Parathyroid adenoma (tissue), 2 donors: ENCODE results near the gene TSHZ2.

ENCODE experiments used
- H2AFZ ChIP-seq: fragments of 300-600 bp; sonication (generic); one replicate; pipeline ENCODE4 v1.7.0; 2017; ENCODE audit warnings: antibody characterized with exemption, mild to moderate bottlenecking
- H3K27ac ChIP-seq: fragments of 300-600 bp; sonication (generic); one replicate; pipeline ENCODE4 v1.7.0; 2017
- H3K27me3 ChIP-seq: fragments of 300-600 bp; sonication (generic); one replicate; pipeline ENCODE4 v1.7.0; 2017; ENCODE audit warnings: low read length; ENCODE audit not compliant: control insufficient read depth, insufficient read depth
- H3K36me3 ChIP-seq: fragments of 300-600 bp; sonication (generic); one replicate; pipeline ENCODE4 v1.7.0; 2017; ENCODE audit warnings: low read length; ENCODE audit not compliant: control insufficient read depth, insufficient read depth
- H3K4me1 ChIP-seq: fragments of 300-600 bp; sonication (generic); one replicate; pipeline ENCODE4 v1.7.0; 2017; ENCODE audit warnings: control low read depth
- H3K4me2 ChIP-seq: fragments of 300-600 bp; sonication (generic); one replicate; pipeline ENCODE4 v1.7.0; 2017; ENCODE audit warnings: low read length
- H3K4me3 ChIP-seq: fragments of 300-600 bp; sonication (generic); one replicate; pipeline ENCODE4 v1.7.0; 2017; ENCODE audit warnings: low read depth, low read length
- H3K79me2 ChIP-seq: fragments of 300-600 bp; sonication (generic); one replicate; pipeline ENCODE4 v1.7.0; 2017; ENCODE audit warnings: control low read depth
- H3K9ac ChIP-seq: fragments of 300-600 bp; sonication (generic); one replicate; pipeline ENCODE4 v1.7.0; 2017; ENCODE audit warnings: mild to moderate bottlenecking
- H3K9me3 ChIP-seq: fragments of 300-600 bp; sonication (generic); one replicate; pipeline ENCODE4 v1.7.0; 2017; ENCODE audit warnings: low read length; ENCODE audit not compliant: control insufficient read depth
- TF ChIP-seq, protein P1 (sequence below): fragments of 300-600 bp; sonication (generic); IDR thresholded peaks from one replicate; pipeline ENCODE4 v1.7.0; 2017; ENCODE audit warnings: antibody characterized with exemption, mild to moderate bottlenecking
- donor health status: primary hyperparathyroidism.

The TSHZ2 gene

DNA sequence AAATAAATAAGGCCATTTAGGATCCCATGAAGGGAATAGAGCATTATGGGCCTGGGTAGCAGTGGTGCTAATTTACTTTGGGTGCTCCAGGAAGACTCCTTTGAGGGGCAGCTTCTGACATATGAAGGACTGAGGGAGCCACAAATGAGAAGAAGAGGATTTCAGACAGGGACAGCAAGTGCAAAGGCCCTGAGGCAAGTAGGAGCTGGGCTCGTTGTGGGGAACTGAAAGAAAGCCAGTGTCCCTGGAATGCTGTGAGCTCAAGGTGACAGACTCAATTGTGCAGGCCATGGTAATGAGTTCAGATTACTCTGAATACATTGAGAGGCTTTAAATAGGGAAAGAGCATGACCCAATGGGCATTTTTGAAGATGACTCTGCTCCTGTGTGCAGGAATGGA, 307.6 kb downstream of the TSHZ2 start:
- H3K27me3 ChIP-seq: no peaks in the 10 kb centered on the region
- no peak overlapping the region for H3K4me2 ChIP-seq
- no peak overlapping the region for H3K9ac ChIP-seq
- no peaks in the 10 kb centered on the region for H3K9me3 ChIP-seq
- H3K36me3 ChIP-seq: no peaks in the 10 kb centered on the region
- no peak overlapping the region for H2AFZ ChIP-seq
- H3K4me1 ChIP-seq: no peaks in the 10 kb centered on the region
- no peak overlapping the region for H3K27ac ChIP-seq
- H3K79me2 ChIP-seq: no peaks in the 10 kb centered on the region
- H3K4me3 ChIP-seq: no peak overlapping the region
- TF ChIP-seq, protein P1, sequence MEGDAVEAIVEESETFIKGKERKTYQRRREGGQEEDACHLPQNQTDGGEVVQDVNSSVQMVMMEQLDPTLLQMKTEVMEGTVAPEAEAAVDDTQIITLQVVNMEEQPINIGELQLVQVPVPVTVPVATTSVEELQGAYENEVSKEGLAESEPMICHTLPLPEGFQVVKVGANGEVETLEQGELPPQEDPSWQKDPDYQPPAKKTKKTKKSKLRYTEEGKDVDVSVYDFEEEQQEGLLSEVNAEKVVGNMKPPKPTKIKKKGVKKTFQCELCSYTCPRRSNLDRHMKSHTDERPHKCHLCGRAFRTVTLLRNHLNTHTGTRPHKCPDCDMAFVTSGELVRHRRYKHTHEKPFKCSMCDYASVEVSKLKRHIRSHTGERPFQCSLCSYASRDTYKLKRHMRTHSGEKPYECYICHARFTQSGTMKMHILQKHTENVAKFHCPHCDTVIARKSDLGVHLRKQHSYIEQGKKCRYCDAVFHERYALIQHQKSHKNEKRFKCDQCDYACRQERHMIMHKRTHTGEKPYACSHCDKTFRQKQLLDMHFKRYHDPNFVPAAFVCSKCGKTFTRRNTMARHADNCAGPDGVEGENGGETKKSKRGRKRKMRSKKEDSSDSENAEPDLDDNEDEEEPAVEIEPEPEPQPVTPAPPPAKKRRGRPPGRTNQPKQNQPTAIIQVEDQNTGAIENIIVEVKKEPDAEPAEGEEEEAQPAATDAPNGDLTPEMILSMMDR: no peak

DNA sequence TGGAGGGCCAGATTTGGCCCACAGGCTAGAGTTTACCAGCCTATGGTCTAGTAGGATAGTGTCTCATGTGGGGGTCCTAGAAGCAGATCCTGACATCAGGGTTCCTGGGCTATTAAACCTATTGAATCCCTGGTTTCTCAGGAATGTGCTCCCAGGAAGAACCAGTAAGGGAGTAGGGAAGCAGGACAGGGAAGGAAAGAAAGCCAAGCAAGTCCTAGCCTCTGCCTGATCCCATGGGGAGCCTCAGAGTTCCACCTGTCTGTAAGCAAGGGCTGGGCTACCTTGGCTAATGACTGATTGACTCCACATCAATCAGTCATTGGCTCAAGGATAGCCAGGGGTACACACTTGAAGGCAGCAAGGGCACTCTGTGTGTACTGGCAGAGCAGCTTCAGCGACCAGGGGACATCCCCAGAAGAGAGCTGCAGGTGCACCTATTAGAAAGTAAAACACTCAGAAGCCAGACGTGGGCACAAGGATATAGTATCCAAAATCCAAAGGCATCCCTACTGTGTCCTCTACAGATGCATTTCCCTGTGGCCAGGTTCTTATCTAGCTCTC, 309.5 kb downstream of the TSHZ2 start:
- no peaks in the 10 kb centered on the region for H3K27me3 ChIP-seq

DNA sequence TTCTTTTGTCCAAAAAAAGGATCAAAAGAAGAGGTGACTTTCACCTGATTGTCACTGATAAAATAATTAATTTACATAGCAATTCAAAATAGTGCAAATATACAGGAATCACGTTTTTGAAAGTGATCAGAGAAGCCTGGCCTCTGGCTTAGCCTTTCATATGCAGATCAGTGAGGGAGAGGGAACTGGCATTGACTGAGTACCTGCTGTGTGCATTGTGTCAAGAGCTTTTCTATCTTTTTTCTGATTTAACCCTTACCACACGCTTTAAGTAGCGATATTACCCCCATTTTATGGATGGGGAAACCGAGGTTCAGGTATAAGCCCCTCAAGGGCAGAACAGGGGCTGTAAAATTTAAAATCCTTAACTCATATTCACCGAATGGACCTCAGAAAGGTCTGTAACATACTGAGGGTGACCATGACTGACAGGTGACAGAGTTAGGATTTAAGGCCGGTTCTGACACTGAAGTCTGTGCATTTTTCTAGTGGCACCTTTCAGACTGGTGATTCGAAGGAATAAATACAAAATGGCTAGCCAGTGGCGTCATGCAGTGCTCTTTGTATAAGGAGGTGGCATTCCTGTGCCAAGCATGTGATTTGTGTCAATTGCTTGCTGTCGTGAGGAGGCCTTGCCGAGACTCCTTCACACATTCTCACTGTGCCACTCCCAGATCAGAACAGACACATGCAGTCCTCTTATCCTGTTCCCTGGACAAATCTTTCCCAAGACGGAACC, 310.2 kb downstream of the TSHZ2 start:
- H3K9ac ChIP-seq: no peak overlapping the region
- no peaks in the 10 kb centered on the region for H3K36me3 ChIP-seq
- H3K4me3 ChIP-seq: no peak overlapping the region
- no peaks in the 10 kb centered on the region for H3K4me1 ChIP-seq
- H3K4me2 ChIP-seq: no peak overlapping the region
- H3K27me3 ChIP-seq: no peaks in the 10 kb centered on the region
- H3K9me3 ChIP-seq: no peaks in the 10 kb centered on the region
- TF ChIP-seq, protein P1: no peak
- no peaks in the 10 kb centered on the region for H3K79me2 ChIP-seq
- H2AFZ ChIP-seq: no peak overlapping the region
- no peak overlapping the region for H3K27ac ChIP-seq

More for the DNA sequence above, 309.5 kb downstream of the TSHZ2 start:
- no peaks in the 10 kb centered on the region for H3K9me3 ChIP-seq
- no peak overlapping the region for H3K4me3 ChIP-seq
- TF ChIP-seq, protein P1: no peak
- no peak overlapping the region for H3K9ac ChIP-seq
- H3K79me2 ChIP-seq: no peaks in the 10 kb centered on the region
- H2AFZ ChIP-seq: no peak overlapping the region
- H3K36me3 ChIP-seq: no peaks in the 10 kb centered on the region
- H3K27ac ChIP-seq: no peak overlapping the region
- no peak overlapping the region for H3K4me2 ChIP-seq
- H3K4me1 ChIP-seq: no peaks in the 10 kb centered on the region

DNA sequence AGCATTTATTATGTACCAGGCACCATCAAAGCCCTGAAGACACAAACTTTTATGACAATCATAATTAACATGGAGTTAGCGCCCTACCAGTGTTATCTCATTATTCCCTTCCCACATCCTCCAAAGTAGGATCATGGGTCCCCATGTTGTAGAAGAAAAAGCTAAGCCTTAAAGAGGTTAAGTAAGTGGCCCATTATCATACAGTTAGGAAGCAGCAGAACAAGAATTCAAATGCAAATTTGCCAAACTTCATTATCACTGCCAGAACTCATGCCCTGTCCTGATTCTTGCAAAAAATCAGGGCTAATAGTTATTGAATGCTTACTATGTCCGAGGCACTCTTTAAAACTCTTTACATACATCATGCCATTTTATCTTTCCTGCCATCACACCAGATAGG, 310.9 kb downstream of the TSHZ2 start:
- no peaks in the 10 kb centered on the region for H3K27me3 ChIP-seq
- H3K4me1 ChIP-seq: no peaks in the 10 kb centered on the region
- no peak overlapping the region for H3K4me3 ChIP-seq
- H2AFZ ChIP-seq: no peak overlapping the region
- H3K4me2 ChIP-seq: no peak overlapping the region
- no peak overlapping the region for H3K9ac ChIP-seq
- TF ChIP-seq, protein P1: no peak
- H3K79me2 ChIP-seq: no peaks in the 10 kb centered on the region
- no peaks in the 10 kb centered on the region for H3K9me3 ChIP-seq
- H3K27ac ChIP-seq: no peak overlapping the region
- H3K36me3 ChIP-seq: no peaks in the 10 kb centered on the region

DNA sequence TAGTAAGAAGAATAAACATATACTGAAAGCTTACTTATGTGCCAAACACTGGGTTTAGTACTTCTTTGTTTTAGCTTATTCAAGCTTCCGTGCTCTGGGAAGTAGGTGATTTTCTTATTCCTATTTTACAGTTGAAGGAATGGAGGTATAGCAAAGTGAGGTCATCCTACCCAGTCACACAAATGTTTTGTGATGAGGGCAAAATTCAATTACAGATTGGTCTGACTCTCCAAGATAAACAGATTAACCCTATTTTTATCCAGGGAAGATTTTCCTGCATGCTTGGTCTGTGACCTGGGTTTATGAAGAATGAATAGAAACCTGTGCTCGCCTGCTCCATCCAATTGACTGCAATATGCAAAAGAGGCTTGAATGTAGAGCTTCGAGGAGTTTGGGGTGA, 311.4 kb downstream of the TSHZ2 start:
- no peaks in the 10 kb centered on the region for H3K36me3 ChIP-seq
- no peak overlapping the region for H3K4me2 ChIP-seq
- no peaks in the 10 kb centered on the region for H3K9me3 ChIP-seq
- no peaks in the 10 kb centered on the region for H3K79me2 ChIP-seq
- TF ChIP-seq, protein P1: no peak
- H3K27me3 ChIP-seq: no peaks in the 10 kb centered on the region
- no peak overlapping the region for H2AFZ ChIP-seq
- H3K4me1 ChIP-seq: no peaks in the 10 kb centered on the region
- no peak overlapping the region for H3K9ac ChIP-seq
- no peak overlapping the region for H3K4me3 ChIP-seq
- no peak overlapping the region for H3K27ac ChIP-seq
